ENCODE data around the gene TPP2.

DNA sequence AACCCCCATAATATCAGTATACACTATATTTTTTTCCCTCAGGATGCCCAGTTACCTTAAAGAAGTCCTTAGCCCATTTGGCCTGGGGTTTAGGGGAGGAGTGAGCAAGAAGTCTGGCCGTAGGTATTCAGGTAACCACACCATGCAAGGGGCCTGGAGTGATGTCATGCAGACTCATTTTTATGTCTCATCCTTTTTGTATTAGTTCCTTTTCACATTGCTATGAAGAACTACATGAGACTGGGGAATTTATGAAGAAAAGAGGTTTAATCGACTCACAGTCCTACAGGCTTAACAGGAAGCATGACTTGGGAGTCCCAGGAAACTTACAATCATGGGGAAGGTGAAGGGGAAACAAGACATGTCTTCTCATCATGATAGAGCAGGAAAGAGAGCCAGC lies 12.2 kb downstream of the TPP2 start:
- no peak for TF ChIP-seq EZH2 (optimal IDR thresholded peaks at IDR 0.05; ENCODE audit: low read depth, low read length)
- TF ChIP-seq, protein P1, sequence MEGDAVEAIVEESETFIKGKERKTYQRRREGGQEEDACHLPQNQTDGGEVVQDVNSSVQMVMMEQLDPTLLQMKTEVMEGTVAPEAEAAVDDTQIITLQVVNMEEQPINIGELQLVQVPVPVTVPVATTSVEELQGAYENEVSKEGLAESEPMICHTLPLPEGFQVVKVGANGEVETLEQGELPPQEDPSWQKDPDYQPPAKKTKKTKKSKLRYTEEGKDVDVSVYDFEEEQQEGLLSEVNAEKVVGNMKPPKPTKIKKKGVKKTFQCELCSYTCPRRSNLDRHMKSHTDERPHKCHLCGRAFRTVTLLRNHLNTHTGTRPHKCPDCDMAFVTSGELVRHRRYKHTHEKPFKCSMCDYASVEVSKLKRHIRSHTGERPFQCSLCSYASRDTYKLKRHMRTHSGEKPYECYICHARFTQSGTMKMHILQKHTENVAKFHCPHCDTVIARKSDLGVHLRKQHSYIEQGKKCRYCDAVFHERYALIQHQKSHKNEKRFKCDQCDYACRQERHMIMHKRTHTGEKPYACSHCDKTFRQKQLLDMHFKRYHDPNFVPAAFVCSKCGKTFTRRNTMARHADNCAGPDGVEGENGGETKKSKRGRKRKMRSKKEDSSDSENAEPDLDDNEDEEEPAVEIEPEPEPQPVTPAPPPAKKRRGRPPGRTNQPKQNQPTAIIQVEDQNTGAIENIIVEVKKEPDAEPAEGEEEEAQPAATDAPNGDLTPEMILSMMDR (IDR thresholded peaks at IDR 0.05; ENCODE audit: low read length): no peak
- TF ChIP-seq EZH2phosphoT487 (IDR thresholded peaks at IDR 0.05; ENCODE audit: low read length): no peak
